Activated naive CD4-positive, alpha-beta T cell (primary cell): ENCODE measurements around the gene ACADS.

ENCODE experiments used
- DNase-seq, 4 experiments: peaks; one replicate each; lab custom pipeline; 2025; lab: John Stamatoyannopoulos, UW

Gene ACADS, protein sequence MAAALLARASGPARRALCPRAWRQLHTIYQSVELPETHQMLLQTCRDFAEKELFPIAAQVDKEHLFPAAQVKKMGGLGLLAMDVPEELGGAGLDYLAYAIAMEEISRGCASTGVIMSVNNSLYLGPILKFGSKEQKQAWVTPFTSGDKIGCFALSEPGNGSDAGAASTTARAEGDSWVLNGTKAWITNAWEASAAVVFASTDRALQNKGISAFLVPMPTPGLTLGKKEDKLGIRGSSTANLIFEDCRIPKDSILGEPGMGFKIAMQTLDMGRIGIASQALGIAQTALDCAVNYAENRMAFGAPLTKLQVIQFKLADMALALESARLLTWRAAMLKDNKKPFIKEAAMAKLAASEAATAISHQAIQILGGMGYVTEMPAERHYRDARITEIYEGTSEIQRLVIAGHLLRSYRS

DNA sequence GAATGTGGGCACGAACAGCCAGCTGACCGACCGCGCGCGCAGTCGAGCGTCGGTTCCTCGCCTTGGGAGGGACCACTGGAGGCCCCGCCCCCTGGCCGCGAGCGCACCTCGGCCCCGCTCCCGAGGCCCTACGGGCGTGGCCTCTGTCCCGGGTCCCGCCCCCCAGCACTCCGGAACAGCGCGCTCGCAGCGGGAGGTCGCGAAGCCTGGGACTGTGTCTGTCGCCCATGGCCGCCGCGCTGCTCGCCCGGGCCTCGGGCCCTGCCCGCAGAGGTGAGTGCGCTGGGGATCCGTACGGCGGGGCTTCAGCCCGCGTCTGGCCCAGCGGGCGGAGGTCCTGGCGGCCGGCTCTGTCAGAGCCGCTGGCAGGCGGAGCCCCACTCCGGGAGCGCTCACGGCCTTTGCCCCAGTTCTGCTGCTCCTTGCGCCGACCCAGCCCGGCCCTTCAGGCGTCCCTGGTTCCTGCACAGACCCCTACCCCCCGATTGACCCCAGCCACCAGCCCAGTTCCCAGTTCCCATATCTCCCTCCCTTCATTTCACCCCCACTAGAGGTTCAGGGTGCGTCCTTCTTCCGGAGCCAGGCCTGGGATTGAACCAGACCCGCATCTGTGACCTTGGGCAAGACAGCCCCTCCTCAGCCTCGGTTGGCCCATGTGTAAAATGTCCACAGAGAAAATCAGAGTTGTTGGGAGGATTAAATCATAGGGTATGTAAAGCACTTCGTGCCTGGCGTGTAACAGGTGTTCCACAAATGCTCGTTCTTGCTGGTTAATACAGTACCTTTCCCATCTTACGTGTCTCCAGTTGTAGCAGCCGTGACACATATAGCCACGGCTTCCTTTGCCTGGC, at the start of gene ACADS:
Gene ACADS (plus strand): TSS at position 168 of the 851 bp plus-strand sequence. CDS start 60 bp downstream, at position 228.
- peak; percentile 48 to 88 (median 71) for DNase-seq

DNA sequence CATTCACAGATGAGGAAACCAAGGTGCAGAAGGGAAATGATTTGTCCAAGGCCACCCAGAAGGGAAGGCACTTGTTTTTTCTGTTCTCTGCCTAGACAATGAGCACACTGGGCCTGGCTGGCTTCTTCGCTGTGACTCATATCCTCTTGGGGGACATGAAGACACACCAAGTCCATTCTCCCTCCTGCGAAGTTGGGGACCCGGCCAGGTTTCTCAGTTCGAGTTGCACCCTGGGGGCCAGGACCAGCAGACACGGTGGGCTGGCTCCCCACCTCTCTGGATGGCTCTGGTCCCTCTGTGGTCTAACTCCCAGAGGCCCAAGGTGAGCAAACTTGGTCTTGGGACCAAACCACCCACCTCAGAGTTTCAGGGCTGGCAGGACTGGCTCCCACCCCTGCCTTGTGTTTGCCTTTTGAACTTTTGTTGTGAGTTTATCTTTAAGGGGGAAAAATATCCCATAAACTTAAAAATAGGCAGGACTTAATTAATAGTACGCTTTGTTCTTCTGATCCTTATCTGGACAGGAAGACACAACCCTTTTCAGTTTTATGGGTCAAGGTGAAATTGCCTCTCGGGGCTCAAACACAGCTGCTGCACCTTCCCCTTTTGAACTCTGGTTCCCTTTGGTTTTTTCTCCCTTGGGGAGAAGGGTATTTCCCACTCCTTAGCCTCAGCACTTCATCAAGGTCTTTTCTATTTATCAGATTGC, 47.7 kb upstream of the ACADS start:
- no peak for DNase-seq

DNA sequence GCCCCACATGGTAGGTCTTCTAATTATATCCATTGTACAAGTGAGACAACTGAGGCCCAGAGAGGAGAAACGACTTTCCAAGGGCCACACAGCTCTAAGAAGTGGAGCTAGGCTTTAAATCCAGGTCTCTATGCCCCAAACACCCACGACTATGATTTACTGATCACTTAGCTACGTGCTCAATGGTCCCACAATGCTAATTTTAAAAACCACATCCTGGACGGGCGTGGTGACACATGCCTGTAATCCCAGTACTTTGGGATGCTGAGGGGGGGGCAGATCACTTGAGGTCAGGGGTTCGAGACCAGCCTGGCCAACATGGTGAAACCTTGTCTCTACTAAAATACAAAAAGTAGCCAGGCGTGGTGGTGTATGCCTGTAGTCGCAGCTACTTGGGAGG, 47.1 kb upstream of the ACADS start:
- no peak for DNase-seq

DNA sequence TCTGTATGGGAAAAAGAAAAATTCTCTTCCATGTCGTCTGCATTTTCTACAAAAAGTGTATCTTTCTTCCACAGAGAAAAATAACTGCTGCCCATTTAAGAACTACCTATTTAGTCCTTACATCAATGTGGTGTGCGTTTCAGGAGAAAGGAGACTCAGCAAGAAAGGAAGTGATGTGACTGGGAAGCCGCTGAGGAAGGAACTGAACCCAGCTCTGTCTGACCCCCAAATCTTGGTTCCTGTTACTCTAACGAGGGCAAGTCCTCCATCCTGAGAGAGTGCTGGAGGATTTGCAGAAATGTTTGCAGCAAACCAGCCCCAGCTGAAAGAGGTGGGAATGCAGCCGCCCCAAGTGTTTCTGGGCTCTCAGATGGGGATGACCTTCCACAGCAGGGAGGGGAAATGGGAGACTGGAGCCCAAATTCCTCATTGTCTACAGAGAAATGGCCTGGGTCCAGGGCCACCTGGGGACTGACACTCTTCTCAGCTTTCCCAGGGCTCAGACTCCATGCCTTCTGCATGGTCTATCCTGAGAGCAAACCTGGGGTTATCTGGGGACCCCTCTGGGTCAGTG, 45.4 kb upstream of the ACADS start:
- no peak for DNase-seq

DNA sequence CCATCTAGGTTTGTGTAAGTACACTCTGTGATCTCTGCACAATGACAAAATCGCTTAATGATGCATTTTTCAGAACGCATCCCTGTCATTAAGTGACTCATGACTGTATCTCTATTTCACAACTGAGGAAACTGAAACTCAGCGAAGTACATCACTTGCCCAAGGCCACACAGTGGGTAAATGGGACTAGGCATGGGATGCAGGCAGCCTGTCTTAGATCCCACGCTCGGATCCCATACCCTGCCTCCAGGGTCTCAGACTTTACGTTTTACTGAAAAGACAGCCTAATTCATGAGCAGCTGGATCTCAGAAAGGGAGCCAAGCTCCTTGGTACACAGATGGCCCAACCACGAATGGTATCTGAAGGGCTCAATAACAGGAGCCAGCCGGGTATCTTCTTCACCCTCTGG, 41.1 kb upstream of the ACADS start:
- DNase-seq = no peak

DNA sequence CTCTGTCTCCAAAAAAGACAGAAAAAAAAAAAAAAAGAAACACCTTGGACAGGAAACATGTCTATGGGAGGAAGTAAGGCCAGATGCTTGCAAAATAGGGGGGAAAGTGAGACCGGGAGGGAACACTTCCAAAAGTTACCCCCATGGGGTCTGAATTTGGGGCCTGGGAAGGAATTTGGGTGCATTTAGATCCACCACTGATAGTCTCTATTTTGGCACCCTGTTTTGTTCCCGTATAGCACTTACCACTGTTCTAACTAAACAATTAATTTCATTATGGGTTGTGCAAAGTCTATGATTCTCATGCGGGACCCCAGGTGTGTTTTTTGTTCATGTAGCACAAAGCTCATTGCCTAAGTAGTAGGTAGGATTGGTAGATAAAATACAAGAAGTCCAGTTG, 40.1 kb upstream of the ACADS start:
- DNase-seq = no peak

DNA sequence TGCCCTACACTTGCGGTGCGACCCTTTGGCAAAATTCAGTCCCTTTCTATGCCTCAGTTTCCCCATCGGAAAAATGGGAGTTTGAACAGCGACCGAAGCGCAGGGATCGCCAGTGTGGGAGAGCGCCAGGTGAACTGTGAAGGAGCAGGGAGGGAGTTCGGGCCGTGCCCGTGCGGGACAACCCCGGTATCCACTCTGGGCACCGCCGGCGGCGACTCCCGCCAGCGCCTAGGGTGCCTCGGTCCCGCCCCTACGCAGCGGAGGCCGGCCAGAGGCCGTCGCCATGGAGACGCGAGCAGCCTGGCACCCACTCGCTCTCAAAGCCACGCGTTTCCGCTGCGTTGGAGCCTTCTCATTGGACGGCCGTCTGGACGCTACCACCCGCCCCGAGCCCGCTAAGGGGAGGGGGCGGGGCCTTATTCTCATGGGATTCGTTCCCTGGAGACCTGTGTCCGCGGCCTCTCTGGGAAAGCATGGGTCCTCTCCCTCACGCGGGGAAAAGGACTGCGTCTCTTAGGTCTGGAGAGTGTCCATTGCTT, 39.4 kb upstream of the ACADS start:
- DNase-seq = peak; percentile 89 to 94 (median 91)

DNA sequence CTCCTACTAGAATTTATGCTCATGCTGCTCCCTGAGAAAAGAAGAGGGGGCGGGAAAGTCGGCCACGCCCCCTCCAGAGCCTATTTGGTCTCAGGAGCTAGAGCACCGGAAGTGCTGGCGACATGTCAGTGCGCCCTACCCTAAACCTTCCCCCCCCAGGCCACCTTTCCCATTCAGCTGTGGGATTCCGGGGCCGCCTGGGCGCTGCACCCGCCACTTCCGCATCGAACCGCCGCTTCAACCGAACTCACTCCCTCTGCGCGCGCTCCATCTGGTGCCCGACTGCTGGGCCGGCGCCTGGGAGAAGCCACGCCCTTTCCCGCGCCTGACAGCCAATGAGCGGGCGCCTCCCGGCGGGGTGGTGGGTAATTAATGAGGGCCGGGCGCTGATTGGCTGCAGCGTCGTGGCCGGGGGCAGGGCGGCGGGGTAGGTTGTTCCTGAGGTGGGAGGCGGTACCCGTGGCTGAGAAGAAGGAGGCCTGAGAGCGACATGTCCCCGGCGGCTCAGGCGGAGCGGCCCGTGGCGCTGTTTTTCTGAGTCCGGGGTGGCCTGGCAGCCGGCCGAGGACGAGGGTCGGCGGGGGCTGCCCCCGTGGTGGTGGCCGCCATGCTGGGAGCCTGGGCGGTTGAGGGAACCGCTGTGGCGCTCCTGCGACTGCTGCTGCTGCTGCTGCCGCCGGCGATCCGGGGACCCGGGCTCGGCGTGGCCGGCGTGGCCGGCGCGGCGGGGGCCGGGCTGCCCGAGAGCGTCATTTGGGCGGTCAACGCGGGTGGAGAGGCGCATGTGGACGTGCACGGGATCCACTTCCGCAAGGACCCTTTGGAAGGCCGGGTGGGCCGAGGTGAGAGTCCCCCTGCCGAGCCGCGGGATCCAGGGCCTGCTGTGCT, 38.7 kb upstream of the ACADS start, which contains the start of gene MLEC:
Gene MLEC (plus strand): TSS at position 460 of the 888 bp plus-strand sequence. CDS start 148 bp downstream, at position 608.
- peak; percentile 98 to 99 (median 98) for DNase-seq

DNA sequence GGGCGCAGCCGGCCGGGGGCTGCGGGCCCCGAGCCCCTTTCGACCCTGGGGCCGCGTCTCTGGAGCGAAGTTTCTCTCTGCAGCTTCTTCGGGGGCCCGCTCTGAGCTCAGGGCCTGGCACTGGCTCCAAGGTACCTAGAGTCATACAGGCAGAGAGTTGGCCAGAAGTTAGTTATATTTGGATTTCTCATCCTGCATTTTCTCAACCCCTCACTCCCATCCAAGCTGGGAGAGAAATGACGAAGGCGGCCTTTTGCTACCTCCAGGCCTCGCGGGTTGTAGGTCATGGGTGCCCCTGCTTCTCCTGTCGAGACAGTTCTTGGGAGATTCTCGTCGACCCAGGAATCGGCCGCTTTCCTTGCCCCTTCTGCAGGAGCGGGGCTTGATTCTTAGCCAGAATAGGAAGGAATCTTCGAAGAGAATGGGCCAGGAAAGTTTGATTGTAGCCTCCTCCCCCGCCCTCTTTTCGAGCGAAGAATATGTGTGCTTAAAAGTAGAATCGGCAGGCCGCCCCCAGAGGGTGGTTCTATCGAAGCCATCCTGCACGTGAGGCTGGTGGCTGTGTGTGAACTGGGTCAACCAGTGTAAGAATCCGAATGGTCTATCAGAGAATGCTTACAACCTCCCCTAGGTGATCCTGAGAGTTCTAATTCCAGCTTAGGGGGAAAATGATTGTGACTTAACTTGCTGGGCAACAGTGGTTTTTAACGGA, 37.9 kb upstream of the ACADS start:
- peak in 2 of 4 experiments; percentile 7 to 15 for DNase-seq

DNA sequence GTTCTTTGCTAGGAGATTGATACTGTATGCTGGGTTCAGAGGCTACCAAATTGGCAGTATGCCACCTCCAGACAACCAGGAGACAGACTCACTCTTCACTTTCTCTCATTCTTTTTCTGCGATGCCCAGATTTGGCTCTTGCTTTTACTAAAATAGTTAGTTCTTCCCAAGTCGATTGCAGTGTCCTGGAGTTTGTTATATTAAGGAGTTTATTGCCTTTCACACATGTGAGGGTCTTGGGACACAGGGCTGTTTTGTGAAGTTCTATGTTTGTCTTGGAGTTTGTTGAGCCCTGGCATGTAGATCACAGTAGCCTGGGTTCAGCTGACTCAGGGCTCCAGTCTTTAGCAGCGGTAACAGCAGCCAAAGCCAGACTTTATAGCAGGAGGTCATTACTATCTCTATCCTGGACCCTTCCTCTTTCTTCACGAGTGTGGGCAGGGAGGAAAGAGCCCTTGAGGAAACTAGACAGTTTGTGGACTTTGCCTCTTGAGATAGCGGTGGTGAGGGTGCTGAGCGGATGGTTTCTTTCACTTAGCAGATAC, 37.0 kb upstream of the ACADS start:
- DNase-seq = no peak

DNA sequence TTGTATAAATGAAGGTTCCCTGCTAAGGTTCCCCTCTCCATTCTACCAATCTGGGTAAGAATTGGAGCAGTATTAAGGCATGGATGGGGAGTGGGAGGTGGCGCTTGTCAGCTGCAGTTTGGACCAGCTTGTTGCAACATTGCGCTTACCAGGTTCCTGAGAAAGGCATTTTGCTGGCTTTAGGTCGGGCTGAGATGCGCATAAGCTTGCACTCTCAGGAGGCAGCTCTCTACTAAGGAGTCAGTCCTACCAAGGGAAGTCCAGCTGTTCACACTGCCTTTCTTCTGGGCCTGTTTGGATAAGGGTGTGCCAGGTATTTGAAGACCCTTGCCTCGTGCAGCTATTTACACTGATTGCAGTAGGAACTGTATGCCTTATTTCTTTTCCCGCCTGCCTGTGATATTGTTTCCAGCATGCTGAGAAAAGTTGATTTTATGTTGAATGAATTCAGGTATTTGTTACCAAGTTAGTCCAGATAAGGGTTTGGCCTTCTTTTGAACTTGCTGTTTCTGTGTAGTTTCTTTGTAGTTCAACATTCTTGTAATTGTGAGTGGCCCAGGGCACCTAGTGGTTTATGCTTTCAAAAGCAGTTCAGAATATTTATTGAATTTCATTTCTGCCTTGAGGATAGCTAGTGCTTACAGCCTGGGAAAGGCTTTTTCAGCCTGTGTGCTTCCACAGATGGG, 36.1 kb upstream of the ACADS start:
- DNase-seq = no peak

DNA sequence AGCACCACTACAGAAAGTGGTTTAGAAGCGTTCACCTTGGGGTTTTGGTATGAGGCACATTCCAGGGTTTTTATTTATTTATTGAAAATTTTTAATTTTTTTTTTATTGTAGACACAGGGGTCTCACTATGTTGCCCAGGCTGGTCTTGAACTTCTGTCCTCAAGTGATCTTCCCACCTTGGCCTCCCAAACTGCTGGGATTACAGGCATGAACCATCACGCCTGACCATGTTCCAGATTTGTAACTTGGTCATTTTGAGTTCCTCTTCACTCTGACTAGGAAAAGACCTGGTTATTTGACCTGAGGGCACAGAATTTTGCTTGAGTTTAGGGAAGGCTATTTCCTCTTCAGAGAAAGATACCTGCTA, 35.6 kb upstream of the ACADS start:
- no peak for DNase-seq

DNA sequence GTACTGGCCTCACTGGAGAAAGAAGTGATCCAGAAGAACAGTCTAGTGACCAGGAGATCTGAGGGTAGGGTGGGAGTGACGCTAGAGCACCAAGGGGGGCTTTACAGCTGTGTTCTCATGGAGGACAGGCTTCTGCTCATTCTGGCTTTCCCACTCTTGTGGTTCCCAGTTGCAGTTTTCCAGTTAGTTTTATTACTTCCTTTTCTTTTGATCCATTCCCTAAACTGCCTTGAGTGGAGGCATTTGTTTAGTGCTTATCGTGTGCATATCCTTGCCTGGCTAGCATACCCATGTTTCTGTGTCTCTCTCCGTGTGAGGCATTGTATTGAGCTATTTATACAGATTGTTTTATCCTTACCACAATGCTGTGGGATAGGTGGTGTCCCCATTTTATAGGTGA, 34.6 kb upstream of the ACADS start:
- no peak for DNase-seq

DNA sequence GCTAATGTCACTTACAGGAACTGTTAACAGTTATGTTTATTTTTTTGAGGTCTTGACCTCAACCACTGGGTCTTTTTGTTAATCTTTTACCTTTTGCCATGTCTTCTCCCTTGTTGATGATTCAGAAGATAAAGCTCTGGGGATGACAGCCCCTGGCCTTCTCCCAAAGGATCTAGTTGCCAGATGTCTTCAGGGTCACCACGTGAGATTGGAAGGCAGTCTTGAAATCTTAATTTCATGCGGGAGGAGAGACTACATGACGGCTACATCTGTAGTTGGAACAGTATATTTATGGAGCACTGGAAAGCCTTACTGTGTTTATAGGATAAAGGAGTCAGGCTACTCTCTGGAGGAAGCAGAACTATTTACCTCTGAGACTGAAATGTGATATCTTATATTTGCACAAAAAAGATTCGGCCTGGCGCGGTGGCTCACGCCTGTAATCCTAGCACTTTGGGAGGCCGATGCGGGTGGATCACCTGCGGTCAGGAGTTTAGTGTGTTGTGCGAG, 33.0 kb upstream of the ACADS start:
- no peak for DNase-seq

DNA sequence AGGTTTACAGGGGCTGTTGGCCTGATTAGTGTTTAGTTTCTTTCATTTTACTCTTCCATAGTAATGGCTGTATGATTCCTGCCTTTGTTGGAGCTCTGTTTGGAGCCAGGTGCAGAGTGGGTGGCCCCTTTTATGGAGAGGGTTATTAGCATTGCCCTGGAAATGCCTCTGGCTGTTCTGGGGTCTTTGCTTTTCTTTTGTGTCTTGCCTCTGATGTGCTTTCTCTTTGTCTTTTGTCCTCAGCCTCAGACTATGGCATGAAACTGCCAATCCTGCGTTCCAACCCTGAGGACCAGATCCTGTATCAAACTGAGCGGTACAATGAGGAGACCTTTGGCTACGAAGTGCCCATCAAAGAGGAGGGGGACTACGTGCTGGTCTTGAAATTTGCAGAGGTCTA, 31.8 kb upstream of the ACADS start:
- no peak for DNase-seq

DNA sequence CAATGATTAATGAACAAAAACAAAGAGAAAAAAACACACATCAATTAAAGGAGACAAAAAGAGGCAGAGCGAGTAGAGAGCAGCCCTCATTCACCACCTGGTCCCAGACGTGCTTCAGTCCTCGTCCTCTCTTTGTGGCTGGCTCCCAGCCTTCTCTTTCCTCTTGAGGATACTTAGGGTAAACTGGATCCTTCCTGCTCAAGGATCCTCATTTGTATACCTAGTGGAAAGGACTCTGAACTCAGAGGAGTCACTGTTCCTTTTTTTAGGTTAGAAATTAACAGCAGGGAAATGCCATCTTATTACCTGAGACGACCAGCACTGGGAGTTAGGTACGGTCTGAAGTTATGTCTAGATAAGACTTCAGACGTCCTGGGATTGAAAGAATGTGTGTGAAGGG, 29.0 kb upstream of the ACADS start:
- DNase-seq = no peak

DNA sequence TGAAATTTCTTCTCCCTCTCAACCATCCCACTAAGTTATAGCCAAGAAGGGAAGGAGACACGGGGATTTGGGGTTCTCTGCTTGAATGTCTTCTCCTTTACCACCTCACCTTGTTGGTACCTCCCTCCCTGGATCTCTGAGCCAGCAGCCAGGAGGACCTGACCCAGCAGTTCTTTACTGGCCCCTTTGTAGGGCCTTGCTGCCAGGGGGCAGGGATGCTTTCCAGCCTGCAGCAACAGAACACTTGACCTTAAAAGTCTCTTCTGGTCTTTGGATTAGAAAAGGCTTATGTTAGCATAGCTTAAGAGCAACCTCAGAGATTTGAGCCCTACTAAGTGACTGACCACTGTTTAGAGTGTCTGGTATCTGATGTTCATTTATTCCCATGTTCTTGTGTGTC, 28.3 kb upstream of the ACADS start:
- DNase-seq = no peak

DNA sequence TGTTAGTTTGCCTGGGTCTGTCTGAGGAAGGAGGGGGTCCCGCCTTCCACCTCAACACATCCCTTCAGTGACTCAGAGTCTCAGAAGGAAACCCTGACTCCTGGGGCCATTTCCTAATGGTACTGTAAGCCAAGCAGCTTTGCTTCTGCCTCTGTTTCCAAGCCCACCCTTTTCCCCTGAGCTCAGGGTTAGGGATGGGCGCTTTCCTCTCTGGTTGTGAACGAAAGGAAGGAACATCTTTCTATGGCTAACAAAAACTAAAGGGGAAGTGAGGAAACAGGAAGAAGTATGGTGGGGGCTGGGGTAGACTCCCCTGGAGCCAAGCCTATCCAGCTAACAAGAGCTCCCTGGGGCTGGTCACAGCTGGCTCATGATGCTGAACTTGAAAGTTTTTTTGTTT, 27.0 kb upstream of the ACADS start:
- DNase-seq = no peak

DNA sequence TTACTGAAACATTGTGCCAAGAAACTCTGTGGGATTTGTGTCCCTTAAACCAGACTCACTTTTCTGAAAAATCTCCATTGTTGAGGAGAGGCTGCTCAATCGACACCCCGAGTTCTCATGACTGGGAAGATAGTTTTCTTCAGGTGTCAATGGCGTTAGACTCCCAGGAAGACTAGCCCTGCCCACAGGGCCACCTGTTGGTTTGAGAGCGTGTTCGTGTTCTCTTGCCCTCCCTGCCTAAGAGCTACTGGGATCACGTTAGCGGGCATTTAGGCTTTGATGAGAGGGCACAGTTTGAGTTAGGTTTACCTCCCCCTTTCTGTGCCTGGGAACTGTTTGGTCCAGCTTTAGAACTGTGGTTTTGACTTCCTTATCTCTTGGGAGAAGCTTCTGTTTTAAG, 26.1 kb upstream of the ACADS start:
- no peak for DNase-seq
